ENCODE measurements around the gene CITED1.

Gene CITED1

DNA sequence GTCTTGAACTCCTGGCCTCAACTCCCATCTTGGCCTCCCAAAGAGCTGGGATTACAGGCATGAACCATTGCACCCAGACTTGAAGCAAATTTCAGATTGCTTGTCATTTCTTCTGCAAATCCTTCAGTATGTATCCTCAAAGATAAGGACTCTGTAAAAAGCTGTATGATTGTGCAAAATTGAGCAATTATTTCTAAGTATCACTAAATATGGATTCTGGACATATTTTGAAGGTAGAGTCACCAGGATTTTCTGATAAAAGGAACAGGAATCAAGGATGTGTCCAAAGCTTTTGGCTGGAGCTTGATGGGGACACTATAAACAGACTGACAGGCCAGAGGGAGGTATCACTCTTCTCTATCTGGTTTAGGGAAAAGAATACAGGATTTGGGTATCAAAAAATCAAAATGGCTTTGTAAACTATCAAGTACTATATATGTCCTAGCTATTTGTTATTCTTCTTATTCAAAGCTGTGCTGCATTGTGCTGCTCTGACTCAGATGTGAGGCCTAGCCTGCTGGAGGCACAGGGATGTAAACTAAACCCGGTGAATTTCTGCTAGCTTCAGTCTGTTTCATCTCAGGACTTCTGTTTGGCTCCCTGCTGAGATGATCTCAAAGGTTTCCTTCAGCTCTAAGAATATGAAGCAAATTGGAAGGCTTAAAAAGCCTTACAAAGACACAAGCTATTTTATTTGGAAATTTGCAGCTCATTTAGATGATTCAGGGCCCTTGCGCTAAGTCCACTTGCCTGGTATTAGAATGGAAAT lies 36.9 kb downstream of the CITED1 start:
- Histone ChIP-seq H4K20me1 (ENCODE audit: insufficient read depth, low read length, poor library complexity, severe bottlenecking) (peaks cover 36% of the 10 kb centered on the region), H3K36me3 (ENCODE audit: insufficient read depth, low read length) (peaks cover 47% of the 10 kb centered on the region; the same call in 1 of the 2 replicates), H3K4me3 (ENCODE audit: low read length, poor library complexity, severe bottlenecking) (no peak overlapping the region), H3K9me3 (ENCODE audit: insufficient read depth, low read depth, low read length) (no peaks in the 10 kb centered on the region), H3F3A (ENCODE audit: low read depth) (no peaks in the 10 kb centered on the region), H3K4me1 (ENCODE audit: insufficient read depth, low read length, poor library complexity, severe bottlenecking) (peaks cover 15% of the 10 kb centered on the region), H3K9ac (ENCODE audit: low read depth, low read length, poor library complexity, severe bottlenecking) (no peak overlapping the region), H3K27me3 (ENCODE audit: insufficient read depth, low read length, poor library complexity, severe bottlenecking) (no peaks in the 10 kb centered on the region), H2AFZ (ENCODE audit: low read length) (no peak overlapping the region), H3K79me2 (ENCODE audit: insufficient read depth, low read length) (peaks cover 30% of the 10 kb centered on the region), H3K4me2 (ENCODE audit: low read depth, low read length, poor library complexity, severe bottlenecking) (no peak overlapping the region), H3K9me2 (replicated peaks; ENCODE audit: low read depth, low read length) (no peaks in the 10 kb centered on the region)
- TF ChIP-seq EZH2phosphoT487 (IDR thresholded peaks at IDR 0.05; ENCODE audit: borderline replicate concordance): no peak
- TF ChIP-seq, protein P1, sequence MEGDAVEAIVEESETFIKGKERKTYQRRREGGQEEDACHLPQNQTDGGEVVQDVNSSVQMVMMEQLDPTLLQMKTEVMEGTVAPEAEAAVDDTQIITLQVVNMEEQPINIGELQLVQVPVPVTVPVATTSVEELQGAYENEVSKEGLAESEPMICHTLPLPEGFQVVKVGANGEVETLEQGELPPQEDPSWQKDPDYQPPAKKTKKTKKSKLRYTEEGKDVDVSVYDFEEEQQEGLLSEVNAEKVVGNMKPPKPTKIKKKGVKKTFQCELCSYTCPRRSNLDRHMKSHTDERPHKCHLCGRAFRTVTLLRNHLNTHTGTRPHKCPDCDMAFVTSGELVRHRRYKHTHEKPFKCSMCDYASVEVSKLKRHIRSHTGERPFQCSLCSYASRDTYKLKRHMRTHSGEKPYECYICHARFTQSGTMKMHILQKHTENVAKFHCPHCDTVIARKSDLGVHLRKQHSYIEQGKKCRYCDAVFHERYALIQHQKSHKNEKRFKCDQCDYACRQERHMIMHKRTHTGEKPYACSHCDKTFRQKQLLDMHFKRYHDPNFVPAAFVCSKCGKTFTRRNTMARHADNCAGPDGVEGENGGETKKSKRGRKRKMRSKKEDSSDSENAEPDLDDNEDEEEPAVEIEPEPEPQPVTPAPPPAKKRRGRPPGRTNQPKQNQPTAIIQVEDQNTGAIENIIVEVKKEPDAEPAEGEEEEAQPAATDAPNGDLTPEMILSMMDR (conservative IDR thresholded peaks at IDR 0.05; ENCODE audit: low read length): no peak

DNA sequence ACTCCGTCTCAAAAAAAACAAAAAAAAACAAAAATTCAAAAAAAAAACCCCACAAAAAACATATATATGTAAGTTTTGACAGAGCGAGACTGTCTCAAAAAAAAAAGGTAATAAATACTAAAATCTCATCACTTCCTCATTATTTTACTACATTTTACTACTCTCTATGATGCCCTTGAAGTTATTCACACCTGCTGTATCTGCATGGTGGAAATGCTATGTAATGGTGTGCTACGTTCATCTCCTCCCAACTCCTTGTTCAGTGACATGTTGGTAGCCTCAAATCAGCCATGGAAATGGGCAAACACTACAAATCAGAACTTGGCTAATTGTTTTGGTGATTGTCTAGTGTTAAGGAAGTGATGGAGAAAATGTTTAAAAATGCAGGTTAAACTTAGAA lies 40.5 kb downstream of the CITED1 start:
- Histone ChIP-seq H4K20me1 (ENCODE audit: insufficient read depth, low read length, poor library complexity, severe bottlenecking) (peaks cover 3% of the 10 kb centered on the region), H3K9me2 (replicated peaks; ENCODE audit: low read depth, low read length) (no peaks in the 10 kb centered on the region), H3K9ac (ENCODE audit: low read depth, low read length, poor library complexity, severe bottlenecking) (no peak overlapping the region), H3F3A (ENCODE audit: low read depth) (no peaks in the 10 kb centered on the region), H3K4me2 (ENCODE audit: low read depth, low read length, poor library complexity, severe bottlenecking) (no peak overlapping the region), H3K4me3 (ENCODE audit: low read length, poor library complexity, severe bottlenecking) (no peak overlapping the region), H2AFZ (ENCODE audit: low read length) (no peak overlapping the region), H3K9me3 (ENCODE audit: insufficient read depth, low read depth, low read length) (no peaks in the 10 kb centered on the region), H3K4me1 (ENCODE audit: insufficient read depth, low read length, poor library complexity, severe bottlenecking) (peaks cover 7% of the 10 kb centered on the region), H3K79me2 (ENCODE audit: insufficient read depth, low read length) (0 out of 2 replicates have a peak, but pooled peaks cover under 1% of the 10 kb centered on the region), H3K27me3 (ENCODE audit: insufficient read depth, low read length, poor library complexity, severe bottlenecking) (no peaks in the 10 kb centered on the region), H3K36me3 (ENCODE audit: insufficient read depth, low read length) (peaks cover 23% of the 10 kb centered on the region; the same call in 1 of the 2 replicates)
- TF ChIP-seq EZH2phosphoT487 (IDR thresholded peaks at IDR 0.05; ENCODE audit: borderline replicate concordance): no peak
- TF ChIP-seq, protein P1 (conservative IDR thresholded peaks at IDR 0.05; ENCODE audit: low read length): no peak

DNA sequence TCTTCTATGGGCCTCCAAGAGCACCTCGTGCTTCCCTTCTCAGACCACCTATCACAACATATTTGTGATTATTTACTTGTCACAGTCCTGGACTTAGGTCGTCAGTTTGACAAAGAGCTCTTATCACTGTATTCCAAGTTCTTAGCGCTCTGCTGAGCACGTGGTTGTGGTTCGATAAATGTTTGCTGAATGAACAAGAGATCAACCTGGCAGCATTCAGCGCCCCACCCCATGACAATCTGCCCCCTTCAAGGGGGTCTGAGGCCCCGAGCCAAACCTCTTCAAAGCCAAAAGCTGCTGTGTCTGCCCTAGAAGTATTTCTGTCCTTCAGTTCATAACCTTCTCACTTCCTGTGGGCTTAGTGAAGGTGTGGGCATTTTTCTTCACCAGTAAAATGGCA lies 43.6 kb downstream of the CITED1 start:
- Histone ChIP-seq H3K4me3 (ENCODE audit: low read length, poor library complexity, severe bottlenecking) (no peak overlapping the region), H3K9me2 (replicated peaks; ENCODE audit: low read depth, low read length) (no peaks in the 10 kb centered on the region), H3K4me2 (ENCODE audit: low read depth, low read length, poor library complexity, severe bottlenecking) (peak overlapping the region; percentile 31), H2AFZ (ENCODE audit: low read length) (no peak overlapping the region), H3F3A (ENCODE audit: low read depth) (no peaks in the 10 kb centered on the region), H3K9ac (ENCODE audit: low read depth, low read length, poor library complexity, severe bottlenecking) (no peak overlapping the region), H3K79me2 (ENCODE audit: insufficient read depth, low read length) (no peaks in the 10 kb centered on the region), H3K4me1 (ENCODE audit: insufficient read depth, low read length, poor library complexity, severe bottlenecking) (peaks cover 5% of the 10 kb centered on the region), H4K20me1 (ENCODE audit: insufficient read depth, low read length, poor library complexity, severe bottlenecking) (no peaks in the 10 kb centered on the region), H3K36me3 (ENCODE audit: insufficient read depth, low read length) (no peaks in the 10 kb centered on the region), H3K9me3 (ENCODE audit: insufficient read depth, low read depth, low read length) (no peaks in the 10 kb centered on the region), H3K27me3 (ENCODE audit: insufficient read depth, low read length, poor library complexity, severe bottlenecking) (no peaks in the 10 kb centered on the region)
- TF ChIP-seq, protein P1 (conservative IDR thresholded peaks at IDR 0.05; ENCODE audit: low read length): no peak
- TF ChIP-seq EZH2phosphoT487 (IDR thresholded peaks at IDR 0.05; ENCODE audit: borderline replicate concordance): no peak

All from Loucy (cell line).